H1 (cell line): Measurements from ENCODE around the gene ERVV-1.

ENCODE experiments used
- BACH1 ChIP-seq: IDR thresholded peaks from 2 replicates; pipeline ENCODE4 v1.6.1; 2012; ENCODE audit warnings: low read length, improper control_type of control experiment
- BCL11A ChIP-seq, 2 experiments: IDR thresholded peaks; one replicate each; pipeline ENCODE4 v1.6.1; 2011; ENCODE audit warnings: low read depth in 2 of 2, low read length in 2 of 2, mild to moderate bottlenecking in 2 of 2
- PHF8 ChIP-seq: fragments of 200-600 bp; sonication (generic); conservative IDR thresholded peaks from 2 replicates; pipeline ENCODE4 v1.7.1; 2012; ENCODE audit warnings: low read depth, mild to moderate bottlenecking, inconsistent platforms, low read length, moderate library complexity
- POLR2A ChIP-seq, 2 experiments: IDR thresholded peaks; 1 replicate in 1 of 2; 2 replicates in 1 of 2; pipeline ENCODE4 v1.6.1; 2011; ENCODE audit warnings: low read depth in 2 of 2, low read length in 2 of 2, mild to moderate bottlenecking in 2 of 2; ENCODE audit errors: control extremely low read depth in 1 of 2
- POLR2AphosphoS5 ChIP-seq: IDR thresholded peaks from 2 replicates; pipeline ENCODE4 v1.6.1; 2011; ENCODE audit warnings: low read depth, low read length

GRCh38 chr19:53047379-53047778 is 33.7 kb downstream of the ERVV-1 start:
- TF ChIP-seq POLR2AphosphoS5 (no peak), BCL11A (IDR thresholded peaks at IDR 0.05; ENCODE audit: low read depth in 2 of 2, low read length in 2 of 2) (no peak), BACH1 (no peak), POLR2A (IDR thresholded peaks at IDR 0.05; ENCODE audit: control extremely low read depth in 1 of 2, low read depth in 2 of 2, low read length in 2 of 2) (no peak), PHF8 (no peak)
